K562 (cell line): Measurements from ENCODE around the gene TFAP2E. TPM values are rescaled to one million over a fixed set of nuclear protein-coding genes. Genes with fewer than 3 reads are reported as not detected.

ENCODE experiments used
- CREB3L1 ChIP-seq: fragments of 450-650 bp; IDR thresholded peaks from 2 replicates; pipeline ENCODE4 v1.6.1; 2014; ENCODE audit warnings: low read depth, mild to moderate bottlenecking, moderate library complexity, borderline replicate concordance
- EHMT2 ChIP-seq: fragments of 450-650 bp; IDR thresholded peaks from 2 replicates; pipeline ENCODE4 v1.6.1; 2018; ENCODE audit warnings: antibody characterized with exemption
- ETV1 ChIP-seq: fragments of 450-650 bp; conservative IDR thresholded peaks from 2 replicates; pipeline ENCODE4 v1.6.1; 2016; ENCODE audit warnings: missing genetic modification characterization, control low read depth, low read depth, missing compliant biosample characterization
- HMG20B ChIP-seq: fragments of 250-450 bp; sonication (Bioruptor Pico); IDR thresholded peaks from 2 replicates; pipeline ENCODE4 v1.5.0; 2021; ENCODE audit warnings: mild to moderate bottlenecking
- JUNB ChIP-seq: fragments of 450-650 bp; formaldehyde crosslinking; conservative IDR thresholded peaks from 2 replicates; pipeline ENCODE4 v1.4.0; 2020; ENCODE audit warnings: mild to moderate bottlenecking
- KDM2B ChIP-seq: fragments of 250-450 bp; sonication (Bioruptor Pico); IDR thresholded peaks from 2 replicates; pipeline ENCODE4 v1.8.0; 2021; ENCODE audit warnings: mild to moderate bottlenecking, moderate library complexity
- MAFG ChIP-seq: fragments of 450-650 bp; conservative IDR thresholded peaks from 2 replicates; pipeline ENCODE4 v1.6.1; 2016; ENCODE audit warnings: missing genetic modification characterization, missing compliant biosample characterization
- MAZ ChIP-seq, 2 experiments: fragments of 450-650 bp in 1 of 2; sonication (generic) in 1 of 2; formaldehyde crosslinking; IDR thresholded peaks in 1 of 2; conservative IDR thresholded peaks in 1 of 2; 2 replicates each; pipeline versions ENCODE4 v1.4.0 to v1.5.0; 2020; ENCODE audit warnings: mild to moderate bottlenecking in 1 of 2, missing genetic modification reagents in 1 of 2
- MBD1 ChIP-seq: fragments of 250-450 bp; sonication (Bioruptor Pico); IDR thresholded peaks from 2 replicates; pipeline ENCODE4 v1.8.0; 2022; ENCODE audit warnings: inconsistent platforms
- MIER1 ChIP-seq: fragments of 450-650 bp; IDR thresholded peaks from 2 replicates; pipeline ENCODE4 v1.6.1; 2016; ENCODE audit warnings: antibody characterized with exemption, mild to moderate bottlenecking, low read depth
- MXI1 ChIP-seq: IDR thresholded peaks from 2 replicates; pipeline ENCODE4 v1.6.1; 2011; ENCODE audit warnings: low read depth, mild to moderate bottlenecking, improper control_type of control experiment, low read length
- NR2C1 ChIP-seq, 2 experiments: fragments of 450-650 bp; IDR thresholded peaks; 2 replicates each; pipeline ENCODE4 v1.6.1; 2017; ENCODE audit warnings: mild to moderate bottlenecking in 2 of 2, antibody characterized with exemption in 1 of 2, inconsistent platforms in 1 of 2, missing compliant biosample characterization in 1 of 2, missing genetic modification characterization in 1 of 2
- POLR2H ChIP-seq: IDR thresholded peaks from 2 replicates; pipeline ENCODE4 v1.6.1; 2016; ENCODE audit warnings: missing genetic modification characterization, low read depth, mild to moderate bottlenecking, control low read depth, missing compliant biosample characterization, moderate library complexity
- SMAD4 ChIP-seq: fragments of 250-450 bp; sonication (Bioruptor Pico); conservative IDR thresholded peaks from 2 replicates; pipeline ENCODE4 v1.8.0; 2021; ENCODE audit warnings: inconsistent platforms, mild to moderate bottlenecking, moderate library complexity
- SPI1 ChIP-seq: IDR thresholded peaks from 2 replicates; pipeline ENCODE4 v1.6.1; 2011; ENCODE audit warnings: low read depth, low read length, control low read depth, borderline replicate concordance
- SRSF7 ChIP-seq: fragments of 200-400 bp; formaldehyde crosslinking; optimal IDR thresholded peaks from 2 replicates; pipeline ENCODE3; 2017; ENCODE audit warnings: mild to moderate bottlenecking, low read depth, low read length
- THAP7 ChIP-seq: fragments of 250-450 bp; sonication (Bioruptor Pico); IDR thresholded peaks from 2 replicates; pipeline ENCODE4 v1.5.0; 2021
- TSC22D4 ChIP-seq: fragments of 450-650 bp; IDR thresholded peaks from 2 replicates; pipeline ENCODE4 v1.6.1; 2016; ENCODE audit warnings: missing genetic modification characterization, missing biosample characterization, control low read depth
- ZBTB8A ChIP-seq: fragments of 450-650 bp; IDR thresholded peaks from 2 replicates; pipeline ENCODE4 v1.6.1; 2018; ENCODE audit warnings: mild to moderate bottlenecking, moderate library complexity; ENCODE audit not compliant: partially characterized antibody
- ZHX1 ChIP-seq: fragments of 150-350 bp; conservative IDR thresholded peaks from 2 replicates; pipeline ENCODE4 v1.6.1; 2014; ENCODE audit warnings: low read length
- ZNF253 ChIP-seq: fragments of 250-450 bp; sonication (Bioruptor Pico); conservative IDR thresholded peaks from 2 replicates; pipeline ENCODE4 v1.6.1; 2021; ENCODE audit warnings: mild to moderate bottlenecking
- ZNF586 ChIP-seq: fragments of 450-650 bp; formaldehyde crosslinking; conservative IDR thresholded peaks from 2 replicates; pipeline ENCODE4 v1.4.0; 2020; ENCODE audit warnings: mild to moderate bottlenecking, moderate library complexity
- ZSCAN29 ChIP-seq: fragments of 450-650 bp; IDR thresholded peaks from 2 replicates; pipeline ENCODE4 v1.6.1; 2017
- polyA plus RNA-seq, 8 experiments: library from polyadenylated mRNA; depleted of rRNA in 4 of 8; stranded (reverse) in 5 of 8; unstranded in 3 of 8; fragments of >200 nt; fragmentation: Nextera tagmentation in 2 of 8; fragmentation: Illumina TruSeq in 1 of 8; extraction: Ambion mirVana in 2 of 8; extraction: Trizol in 1 of 8; gene quantifications; 2 replicates each; pipeline versions ENCODE4 v1.2.1 to v1.2.3, GENCODE V29; 2011 to 2014; ENCODE audit warnings: inconsistent platforms in 1 of 8, missing spikeins in 1 of 8
- total RNA-seq, 7 experiments: library from RNA; depleted of rRNA in 6 of 7; stranded (reverse); fragments of >200 nt in 6 of 7; fragmentation: Illumina TruSeq in 2 of 7; extraction: Trizol in 2 of 7; gene quantifications; 2 replicates each; pipeline versions ENCODE4 v1.2.1 to v1.2.3, GENCODE V29; 2011 to 2021; ENCODE audit warnings: low replicate concordance in 1 of 7

TFAP2E gene
- total and polyA plus RNA-seq, 9 of the 15 experiments (the other 6 are each of a cell fraction or from before 2014, with no cell fraction given), result 0.03 to 0.11 (median 0.07) TPM; not detected in 4

GRCh38 chr1:35637401-35637809 is 64.3 kb downstream of the TFAP2E start (continued):
- TF ChIP-seq ZHX1 (no peak), MIER1 (no peak), ZSCAN29 (no peak), ZNF586 (CRISPR knock-in tag) (no peak), THAP7 (CRISPR knock-in tag) (no peak), KDM2B (CRISPR knock-in tag) (no peak; the same call in 1 of the 2 replicates), ETV1 (tag) (peak; percentile 40; the same call in 1 of the 2 replicates), JUNB (CRISPR knock-in tag) (no peak), SRSF7 (no peak), ZNF253 (no peak), MAFG (peak; percentile 88), POLR2H (tag) (peak; percentile 74), MAZ (CRISPR knock-in tag; conservative IDR thresholded peaks at IDR 0.05 in 1 of 2, IDR thresholded peaks at IDR 0.05 in 1 of 2) (0 out of 4 replicates have a peak, but pooled peaks of 1 of the 2 experiments have one; percentile 23), TSC22D4 (no peak), SMAD4 (CRISPR knock-in tag) (no peak), EHMT2 (no peak), NR2C1 (IDR thresholded peaks at IDR 0.05) (no peak), NR2C1 (tag; IDR thresholded peaks at IDR 0.05) (no peak), CREB3L1 (no peak), ZBTB8A (no peak), MXI1 (peak; percentile 72; the same call in 1 of the 2 replicates), SPI1 (no peak), HMG20B (CRISPR knock-in tag) (no peak), MBD1 (no peak)
